CD1c-positive myeloid dendritic cell (primary cell): ENCODE results near the gene FAM219A.

Source experiments
- DNase-seq: peaks from one replicate; pipeline ENCODE4 v3.0.0-alpha.2; 2016; ENCODE audit errors: extremely low spot score

Gene FAM219A

DNA sequence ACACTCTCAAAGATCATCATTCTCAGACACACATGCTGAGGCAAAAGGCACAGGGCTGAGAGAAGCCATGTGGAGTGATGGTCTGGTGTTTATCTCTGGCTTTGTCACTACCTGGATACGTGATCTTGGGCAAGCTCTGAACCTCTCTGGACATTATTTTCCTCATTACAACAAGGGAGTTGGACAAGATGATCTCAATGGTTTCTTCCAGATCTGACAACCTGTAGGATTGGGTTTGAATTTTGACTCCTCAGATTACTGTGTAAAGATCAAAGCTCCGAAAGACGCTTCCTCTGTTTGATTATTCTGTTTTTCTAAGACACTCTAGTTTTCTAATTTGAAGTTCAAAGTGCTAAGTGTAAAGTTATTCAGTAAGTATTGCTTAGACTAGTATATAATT is 109.0 kb downstream of the FAM219A start:
- DNase-seq = no peak
